Measurements from ENCODE around the gene LRIT3. TPM values are rescaled to one million over a fixed set of nuclear protein-coding genes. Genes with fewer than 3 reads are reported as not detected.

Gene LRIT3
- total and polyA plus RNA-seq, 2 of the 8 experiments (the other 6 are each of a cell fraction or from before 2014, with no cell fraction given), result 0.11 TPM; not detected in 1

- TF ChIP-seq ATF2 (IDR thresholded peaks at IDR 0.05; ENCODE audit: low read length) (no peak), CTBP2 (IDR thresholded peaks at IDR 0.05; ENCODE audit: borderline replicate concordance, insufficient read depth, insufficient read length, low read length) (no peak), RXRA (IDR thresholded peaks at IDR 0.05; ENCODE audit: insufficient read depth, low read depth, low read length) (no peak), SAP30 (IDR thresholded peaks at IDR 0.05; ENCODE audit: insufficient read depth, insufficient replicate concordance, low read length) (no peak), CEBPB (IDR thresholded peaks at IDR 0.05; ENCODE audit: low read depth, low read length) (no peak), MAX (IDR thresholded peaks at IDR 0.05) (no peak), KDM5A (IDR thresholded peaks at IDR 0.05; ENCODE audit: low read length) (no peak), EGR1 (IDR thresholded peaks at IDR 0.05; ENCODE audit: borderline replicate concordance, low read depth, low read length) (no peak), BACH1 (IDR thresholded peaks at IDR 0.05; ENCODE audit: low read length) (no peak)
Observed at GRCh38 chr4:109847896-109848442, at the start of gene LRIT3 (continued).

Measured in H1 (cell line).